Cardiac fibroblast (primary cell): ENCODE data around the gene CADM2.
A peak's percentile ranks its signal among the peaks of the same experiment; 100 is the strongest.

ENCODE experiments used
- DNase-seq, 2 donors: peaks; one replicate each; pipeline versions ENCODE4 v3.0.0 to v3.0.0-alpha.2; 2010; ENCODE audit warnings: low read depth in 2 of 2
- H3K4me3 ChIP-seq, 2 donors: replicated peaks in 1 of 2; 1 replicate in 1 of 2; 2 replicates in 1 of 2; pipeline ENCODE4 v1.5.1; 2011; ENCODE audit warnings: low read depth in 2 of 2, low read length in 2 of 2, mild to moderate bottlenecking in 2 of 2, moderate library complexity in 1 of 2
- CTCF ChIP-seq: IDR thresholded peaks from one replicate; pipeline ENCODE4 v1.5.1; 2011; ENCODE audit warnings: low read depth, mild to moderate bottlenecking, low read length, inconsistent platforms

The CADM2 gene

GRCh38 chr3:85053626-85054025, 94.8 kb downstream of the CADM2 start:
- TF ChIP-seq CTCF, result no peak
- no peak for DNase-seq
- no peak overlapping the region for H3K4me3 ChIP-seq

GRCh38 chr3:85054579-85054978, 95.8 kb downstream of the CADM2 start:
- DNase-seq, result no peak
- no peak overlapping the region for H3K4me3 ChIP-seq
- TF ChIP-seq CTCF, result no peak

GRCh38 chr3:85068911-85069310, 110.1 kb downstream of the CADM2 start:
- DNase-seq, result no peak
- no peak for TF ChIP-seq CTCF
- no peak overlapping the region for H3K4me3 ChIP-seq

- no peak overlapping the region for H3K4me3 ChIP-seq
- no peak for DNase-seq
- TF ChIP-seq CTCF, result no peak
Measured at GRCh38 chr3:85074003-85074402, 115.2 kb downstream of the CADM2 start.

- H3K4me3 ChIP-seq, result no peak overlapping the region
- no peak for TF ChIP-seq CTCF
- no peak for DNase-seq
Measured at GRCh38 chr3:85075663-85076062, 116.9 kb downstream of the CADM2 start.

- TF ChIP-seq CTCF, result no peak
- no peak overlapping the region for H3K4me3 ChIP-seq
- DNase-seq, result no peak
Measured at GRCh38 chr3:85077018-85077417, 118.2 kb downstream of the CADM2 start.

GRCh38 chr3:85081191-85081906, 122.6 kb downstream of the CADM2 start:
- DNase-seq, result peak; percentile 5 to 8
- no peak overlapping the region for H3K4me3 ChIP-seq
- no peak for TF ChIP-seq CTCF
